HG02798 (cell line): ENCODE results near the gene LIG1.

Source experiments
- ATAC-seq: cut with Tn5 transposase; IDR thresholded peaks from one replicate; pipeline ENCODE4 v1.9.1; 2021; ENCODE audit warnings: mild to moderate bottlenecking; ENCODE audit not compliant: unreplicated experiment, poor library complexity

LIG1 gene

GRCh38 chr19:48183356-48183755 lies 13.2 kb upstream of the LIG1 start:
- ATAC-seq, result no peak

DNA sequence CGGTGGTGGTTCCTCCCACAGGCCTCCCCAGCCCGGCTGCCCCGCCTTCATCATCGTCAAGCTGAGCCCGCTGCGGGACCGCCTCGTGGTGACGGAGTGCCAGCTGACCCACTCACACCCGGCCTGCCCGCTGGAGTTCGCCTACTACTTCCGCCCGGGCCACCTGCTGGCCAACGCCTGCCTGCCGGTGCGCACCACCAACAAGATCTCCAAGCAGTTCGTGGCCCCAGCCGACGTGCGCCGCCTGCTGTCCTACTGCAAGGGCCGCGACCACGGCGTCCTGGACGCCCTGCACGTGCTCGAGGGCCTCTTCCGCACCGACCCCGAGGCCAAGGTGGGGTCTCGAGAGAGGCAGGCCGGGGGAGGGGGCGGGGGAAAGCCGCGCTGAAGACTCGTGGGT lies 12.3 kb upstream of the LIG1 start:
- no peak for ATAC-seq

DNA sequence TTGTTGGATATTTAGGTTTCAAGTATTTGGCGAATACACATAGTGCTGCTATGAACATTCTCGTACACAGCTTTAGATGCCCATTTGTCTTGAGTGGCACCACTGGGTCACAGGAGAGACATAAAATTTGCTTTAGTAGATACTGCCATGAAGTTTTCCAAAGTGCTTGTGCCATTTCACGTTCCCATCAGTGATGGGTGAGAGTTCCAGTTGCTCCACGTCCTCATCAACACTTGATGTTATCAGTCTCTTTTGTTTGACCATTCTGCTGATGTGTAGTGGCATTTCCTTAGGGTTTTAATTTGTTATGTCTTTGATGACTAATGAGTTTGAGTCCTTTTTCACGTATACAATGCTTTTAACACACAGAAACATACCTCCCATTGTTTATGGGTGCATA lies 11.4 kb upstream of the LIG1 start:
- no peak for ATAC-seq

GRCh38 chr19:48176226-48176625 lies 6.1 kb upstream of the LIG1 start:
- no peak for ATAC-seq

DNA sequence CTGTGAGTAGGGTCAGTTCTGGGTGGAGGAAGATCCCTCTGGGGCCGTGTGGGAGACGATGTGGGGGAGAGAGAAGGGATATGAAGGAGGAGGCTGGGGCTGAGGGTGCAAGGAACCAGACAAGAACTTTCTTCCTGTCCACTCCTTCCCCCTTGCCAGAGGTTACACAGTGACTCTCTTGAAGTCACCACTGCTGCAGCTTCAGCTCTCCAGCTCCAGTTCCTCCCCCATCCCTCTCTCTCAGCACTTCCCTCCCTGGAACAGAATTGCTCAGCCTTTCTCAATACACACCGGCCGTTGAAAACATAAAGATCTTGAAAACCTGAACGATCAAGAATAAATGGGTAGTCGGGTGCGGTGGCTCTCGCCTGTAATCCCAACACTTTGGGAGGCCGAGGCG lies 5.4 kb upstream of the LIG1 start:
- ATAC-seq, result no peak

DNA sequence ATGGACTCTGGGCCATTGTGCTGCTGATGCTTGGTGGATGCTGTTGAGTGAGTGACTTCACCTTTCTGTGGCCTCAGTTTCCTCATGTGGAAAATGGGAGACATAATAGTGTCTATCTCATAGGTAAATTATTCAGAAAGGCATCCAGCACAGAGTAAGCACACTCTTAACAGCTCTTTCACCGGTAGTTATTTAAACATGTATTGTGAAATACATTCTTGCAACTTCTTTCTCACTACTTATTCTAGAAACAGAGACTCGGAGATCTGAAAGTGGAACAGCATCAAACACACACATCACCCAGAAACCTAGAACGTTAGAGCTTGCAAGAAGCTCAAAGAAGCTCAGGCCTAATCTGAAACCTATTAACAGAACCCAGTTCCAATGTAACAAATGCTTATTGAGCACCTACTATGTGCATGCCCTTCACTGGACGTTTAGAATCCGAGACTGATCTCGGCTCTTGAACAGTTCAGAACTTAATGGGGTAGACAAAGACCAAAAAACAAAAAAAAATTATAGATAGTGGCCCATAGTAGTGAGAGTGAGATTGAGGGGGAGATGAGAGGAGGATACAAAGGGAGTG lies 4.4 kb upstream of the LIG1 start:
- no peak for ATAC-seq

GRCh38 chr19:48171710-48172109 lies 1.6 kb upstream of the LIG1 start:
- no peak for ATAC-seq

DNA sequence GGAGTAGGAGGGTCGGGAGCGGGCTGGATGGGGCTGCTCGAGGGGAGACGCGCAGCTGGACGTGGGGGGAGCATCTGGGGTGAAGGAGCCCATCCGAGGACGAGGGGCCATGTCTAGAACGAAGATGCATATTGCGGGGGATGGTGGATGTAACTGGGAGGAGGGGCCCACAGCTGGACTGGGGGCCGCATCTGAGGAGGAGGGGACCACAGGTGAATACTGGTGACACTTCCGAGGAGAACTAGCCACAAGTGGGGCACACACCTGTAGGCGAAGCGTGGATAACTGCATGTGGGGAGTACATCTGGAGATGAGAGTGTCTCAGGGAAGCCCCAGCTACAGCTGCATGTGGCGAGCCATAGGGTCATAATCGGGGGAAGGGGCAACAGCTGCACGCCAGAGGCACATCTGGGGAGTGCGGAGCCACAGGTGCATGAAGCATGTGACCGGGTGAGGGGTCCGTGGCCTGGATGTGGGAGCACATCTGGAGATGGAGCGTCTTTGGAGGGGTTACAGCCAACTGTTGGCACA lies 738 bp upstream of the LIG1 start:
- no peak for ATAC-seq

DNA sequence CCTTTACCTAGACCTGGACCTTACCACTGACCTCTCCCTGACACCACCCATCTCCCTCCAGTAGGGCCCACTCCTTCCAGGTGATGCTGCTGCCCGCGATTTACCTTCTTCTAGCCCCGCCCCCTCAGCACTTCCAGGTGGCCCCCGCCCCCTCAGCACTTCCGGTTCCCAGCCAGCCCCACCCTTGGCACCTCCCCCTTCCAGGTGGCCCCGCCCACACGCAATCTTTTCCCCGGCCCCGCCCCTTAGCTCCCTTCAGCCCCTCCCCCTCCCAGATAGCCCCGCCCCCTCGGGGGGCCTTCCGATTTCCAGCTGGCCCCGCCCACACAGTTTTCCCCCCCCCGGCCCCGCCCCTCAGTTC lies 586 bp downstream of the LIG1 start:
- ATAC-seq, result peak; percentile 14

DNA sequence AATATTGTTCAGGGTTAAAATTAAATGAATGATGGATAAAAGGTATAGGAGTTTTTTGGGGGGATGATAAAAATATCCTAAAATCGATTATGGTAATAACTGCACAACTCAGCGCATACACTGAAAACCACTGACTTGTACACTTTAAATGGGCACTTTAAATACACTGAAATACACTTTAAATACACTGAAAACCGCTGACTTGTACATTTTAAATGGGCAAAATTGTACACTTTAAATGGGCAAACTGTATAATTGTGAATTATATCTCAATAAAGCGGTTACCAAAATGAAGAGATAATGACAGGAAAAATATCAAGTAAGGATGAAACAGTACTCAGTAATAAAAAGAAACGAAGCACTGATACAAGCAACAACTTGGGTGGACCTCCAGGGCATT lies 1.5 kb downstream of the LIG1 start:
- no peak for ATAC-seq

DNA sequence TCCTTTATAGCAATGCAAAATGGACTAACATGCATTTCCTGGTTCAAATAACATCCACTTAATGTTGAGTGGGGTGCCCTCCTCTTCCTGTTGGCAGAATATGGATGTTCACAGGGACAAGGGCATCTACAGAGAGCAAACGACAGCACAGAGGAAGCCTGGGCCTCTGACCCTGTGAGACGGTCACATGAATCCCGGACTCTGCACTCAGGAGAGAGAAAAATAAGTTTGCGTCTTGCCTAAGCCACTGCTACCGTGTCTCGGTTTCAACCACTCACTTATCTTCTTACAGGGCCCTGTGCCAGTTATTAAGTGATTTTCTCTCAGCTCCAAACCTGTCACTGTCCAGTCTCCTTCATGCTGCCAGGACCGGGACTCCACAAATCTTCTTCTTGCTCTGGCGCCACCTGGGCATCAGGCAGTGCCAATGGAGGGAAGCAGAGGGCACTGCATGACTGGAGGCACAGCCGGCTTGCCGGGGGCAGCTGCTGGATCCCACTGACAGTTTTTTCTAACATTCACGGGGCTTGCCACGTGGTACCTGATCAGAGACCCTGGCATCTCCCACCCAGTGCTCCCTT lies 11.8 kb downstream of the LIG1 start:
- no peak for ATAC-seq

- no peak for ATAC-seq
Observed at GRCh38 chr19:48154003-48154402, 16.1 kb downstream of the LIG1 start.

DNA sequence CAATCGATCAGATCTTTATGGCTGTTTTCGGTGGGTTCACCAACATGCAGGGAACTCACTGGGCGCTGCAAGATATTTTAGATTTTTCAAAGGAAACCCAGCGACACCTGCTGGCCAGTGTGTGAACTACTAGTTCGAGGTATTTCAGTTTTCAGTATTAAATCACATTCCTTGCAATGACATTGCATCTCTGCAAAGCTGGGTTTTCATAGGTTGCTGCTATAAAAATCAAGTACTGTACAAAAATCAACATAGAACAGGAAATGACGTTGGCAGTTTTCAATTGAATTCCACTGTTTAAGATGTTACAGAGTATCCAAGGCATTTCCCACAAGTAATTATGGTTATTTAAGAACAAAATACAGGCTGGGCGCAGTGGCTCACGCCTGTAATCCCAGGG lies 17.6 kb downstream of the LIG1 start:
- no peak for ATAC-seq

DNA sequence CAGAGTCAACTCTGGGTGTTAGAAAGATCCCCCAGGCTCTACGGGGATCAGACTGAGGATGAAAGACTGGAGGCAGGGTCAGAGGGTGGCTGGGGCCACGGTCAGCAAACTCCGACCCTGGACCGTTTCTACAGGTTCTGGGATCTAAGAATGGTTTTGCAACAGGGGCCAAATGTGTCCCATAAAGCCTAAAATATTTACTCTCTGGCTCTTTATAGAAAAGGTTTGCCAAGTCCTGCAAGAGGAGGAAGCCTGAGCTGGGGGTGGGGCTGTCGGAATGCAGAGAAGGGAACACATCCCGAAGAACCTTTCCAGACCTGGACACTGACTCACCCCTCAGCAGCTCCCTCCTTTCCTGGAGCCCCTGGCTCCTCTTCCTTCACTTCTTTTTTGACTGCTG lies 20.7 kb downstream of the LIG1 start:
- ATAC-seq, result no peak

- ATAC-seq, result no peak
Observed at GRCh38 chr19:48148576-48148975, 21.6 kb downstream of the LIG1 start.

DNA sequence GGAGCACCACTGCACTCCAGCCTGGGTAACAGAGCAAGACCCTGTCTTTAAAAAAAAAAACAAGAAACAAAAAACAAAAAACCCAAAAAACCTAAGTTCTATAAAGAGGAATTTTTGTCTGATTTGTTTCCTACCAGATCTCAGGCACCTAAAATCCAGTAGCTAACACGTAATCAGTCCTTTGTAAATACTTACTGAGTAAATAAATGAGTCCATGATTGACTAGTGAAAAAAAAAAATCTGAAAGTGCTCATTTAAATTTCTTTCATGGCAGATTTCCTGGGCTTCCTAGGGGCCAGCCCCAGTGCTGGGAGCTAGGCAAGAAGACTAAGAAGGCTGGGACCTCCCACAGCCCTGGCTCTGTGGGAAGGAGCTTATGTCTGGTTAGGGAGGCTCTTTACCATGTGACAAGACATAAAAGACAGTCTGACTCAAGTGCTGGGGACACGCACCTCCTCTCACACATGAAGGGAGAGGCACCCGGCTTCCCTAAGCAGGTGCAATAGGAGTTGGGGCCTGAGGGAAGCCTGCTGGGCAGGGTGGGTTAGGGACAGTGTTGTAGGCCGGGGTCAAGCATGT lies 22.5 kb downstream of the LIG1 start:
- no peak for ATAC-seq

DNA sequence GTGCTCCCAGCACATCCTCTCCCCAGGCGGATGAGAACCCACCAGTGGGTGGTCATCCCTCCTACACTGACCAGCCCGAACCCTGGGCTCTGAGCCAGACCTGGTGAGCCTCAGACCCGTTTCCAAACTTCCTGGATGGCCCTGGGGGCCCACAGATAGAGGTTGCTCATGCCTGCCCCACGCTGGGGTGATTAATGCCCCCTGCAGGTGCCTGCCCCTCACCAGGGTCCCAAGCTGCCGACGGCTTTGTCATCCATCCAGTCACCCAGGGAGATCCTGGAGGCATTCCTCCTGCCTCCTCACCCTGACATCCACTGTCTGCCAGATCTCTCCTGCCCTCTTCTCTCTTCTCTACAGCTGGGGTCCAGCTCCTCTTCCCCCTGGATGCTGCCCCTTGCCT lies 31.1 kb downstream of the LIG1 start:
- no peak for ATAC-seq

DNA sequence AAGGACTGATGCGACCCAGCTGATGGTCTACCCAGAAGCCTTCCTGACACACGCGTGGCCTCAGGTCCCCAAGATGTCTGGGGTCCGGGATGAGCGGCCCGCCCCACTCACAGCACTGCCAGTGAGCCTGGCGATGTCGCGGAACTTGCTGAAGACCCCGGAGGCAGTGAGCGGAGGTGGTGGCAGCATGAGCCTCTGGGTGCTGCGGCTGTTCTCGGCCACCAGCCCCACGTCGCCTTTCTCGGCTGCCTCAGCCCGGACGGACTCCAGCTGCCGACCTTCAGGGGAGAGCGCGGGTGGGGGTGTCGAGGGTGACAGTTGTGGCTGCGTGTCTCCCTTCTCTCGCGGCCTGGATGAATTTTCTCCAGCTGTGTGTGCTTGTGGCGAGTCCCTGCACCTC lies 32.7 kb downstream of the LIG1 start:
- ATAC-seq, result no peak

GRCh38 chr19:48136547-48136946 lies 33.6 kb downstream of the LIG1 start:
- no peak for ATAC-seq

DNA sequence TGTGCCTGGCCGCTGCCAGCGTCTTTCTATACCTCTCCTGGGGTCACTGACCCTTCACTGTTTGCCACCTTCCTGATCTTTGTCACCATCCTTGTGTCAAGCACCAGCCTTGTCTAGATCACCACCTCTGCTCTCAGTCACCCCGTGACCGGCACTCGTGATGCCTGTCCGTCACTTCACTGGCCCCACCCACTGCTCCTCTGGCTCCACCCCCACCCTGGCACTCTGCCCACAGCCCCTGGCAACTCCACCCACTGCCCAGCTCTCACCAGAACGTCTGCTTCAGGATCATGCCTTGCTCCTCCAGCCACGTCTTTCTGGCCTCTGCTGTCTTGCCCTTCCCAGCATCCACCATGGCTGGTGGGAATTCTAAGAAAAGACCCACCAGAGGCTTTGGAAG lies 34.7 kb downstream of the LIG1 start:
- ATAC-seq, result no peak

GRCh38 chr19:48133094-48133493 lies 37.0 kb downstream of the LIG1 start:
- no peak for ATAC-seq

GRCh38 chr19:48127561-48127960 lies 42.6 kb downstream of the LIG1 start:
- ATAC-seq, result no peak
